HFFc6 (cell line): ENCODE results near the gene IL2RG. TPM values are rescaled to one million over a fixed set of nuclear protein-coding genes. Genes with fewer than 3 reads are reported as not detected.

Experiments used
- DNase-seq: peaks from one replicate; pipeline ENCODE4 v3.0.0-alpha.2; 2018
- H3K27ac Mint-ChIP-seq: 2 replicates; pipeline ENCODE4 v1.8.0; 2020; ENCODE audit warnings: mild to moderate bottlenecking, mixed read lengths
- H3K27me3 Mint-ChIP-seq: 2 replicates; pipeline ENCODE4 v1.8.0; 2021; ENCODE audit warnings: mild to moderate bottlenecking, moderate library complexity, mixed read lengths; ENCODE audit not compliant: insufficient read depth
- H3K36me3 Mint-ChIP-seq: 2 replicates; pipeline ENCODE4 v1.8.0; 2021; ENCODE audit warnings: low read depth, mixed read lengths
- H3K4me1 Mint-ChIP-seq: 2 replicates; pipeline ENCODE4 v1.8.0; 2020; ENCODE audit warnings: low read depth, mixed read lengths
- H3K4me3 Mint-ChIP-seq: 2 replicates; pipeline ENCODE4 v1.8.0; 2020; ENCODE audit warnings: mild to moderate bottlenecking, moderate library complexity, mixed read lengths
- H3K9me3 Mint-ChIP-seq: 2 replicates; pipeline ENCODE4 v1.8.0; 2020; ENCODE audit warnings: mild to moderate bottlenecking, mixed read lengths
- CTCF ChIP-seq: fragments of 200-600 bp; sonication (generic); IDR thresholded peaks from 2 replicates; pipeline ENCODE4 v1.5.0; 2021; ENCODE audit warnings: antibody characterized with exemption, mild to moderate bottlenecking
- total RNA-seq, 6 experiments: library from RNA; stranded (reverse); fragmentation: NEBNext Ultra II Directional; extraction: Animal tissue kit (Norgen Biotek cat#: 25700); gene quantifications; 2 replicates in 1 of 6; 3 replicates in 5 of 6; pipeline ENCODE4 v1.2.3, GENCODE V29; 2021

IL2RG gene
- total RNA-seq, 6 experiments from 2014 or later, result 0.37 to 0.43 TPM; not detected in 4

- TF ChIP-seq CTCF, result no peak
- no peak overlapping the region for H3K27ac Mint-ChIP-seq
- H3K4me3 Mint-ChIP-seq, result peak overlapping the region; percentile 98
- DNase-seq, result no peak
- H3K4me1 Mint-ChIP-seq, result peaks cover 7% of the 10 kb centered on the region; the same call in 1 of the 2 replicates
- no peaks in the 10 kb centered on the region for H3K36me3 Mint-ChIP-seq
- H3K9me3 Mint-ChIP-seq, result no peaks in the 10 kb centered on the region
- H3K27me3 Mint-ChIP-seq, result no peaks in the 10 kb centered on the region; the same call in 1 of the 2 replicates
These were observed 14.7 kb downstream of the IL2RG start for GRCh38 chrX:71096760-71097032.

GRCh38 chrX:71095981-71096759 is 15.2 kb downstream of the IL2RG start:
- peak overlapping the region; percentile 98 for H3K4me3 Mint-ChIP-seq
- no peak for TF ChIP-seq CTCF
- H3K27me3 Mint-ChIP-seq, result no peaks in the 10 kb centered on the region; the same call in 1 of the 2 replicates
- H3K4me1 Mint-ChIP-seq, result peaks cover 7% of the 10 kb centered on the region; the same call in 1 of the 2 replicates
- no peaks in the 10 kb centered on the region for H3K36me3 Mint-ChIP-seq
- H3K9me3 Mint-ChIP-seq, result no peaks in the 10 kb centered on the region
- DNase-seq, result no peak
- H3K27ac Mint-ChIP-seq, result peak overlapping the region; percentile 55

GRCh38 chrX:71095555-71095980 is 15.8 kb downstream of the IL2RG start, which contains the start of gene FOXO4:
FOXO4 (plus strand) TSS chrX:71095851; CDS start chrX:71096529, 678 bp downstream.
- Mint-ChIP-seq H3K27me3 (no peaks in the 10 kb centered on the region; the same call in 1 of the 2 replicates), H3K4me3 (peak within 1 kb of the TSS; percentile 98)
- peak; percentile 71 for DNase-seq

GRCh38 chrX:71095033-71095432 is 16.3 kb downstream of the IL2RG start:
- DNase-seq, result no peak
- H3K27me3 Mint-ChIP-seq, result no peaks in the 10 kb centered on the region; the same call in 1 of the 2 replicates
- peak overlapping the region; percentile 98 for H3K4me3 Mint-ChIP-seq
- H3K36me3 Mint-ChIP-seq, result no peaks in the 10 kb centered on the region
- TF ChIP-seq CTCF, result no peak
- peaks cover 7% of the 10 kb centered on the region; the same call in 1 of the 2 replicates for H3K4me1 Mint-ChIP-seq
- H3K9me3 Mint-ChIP-seq, result no peaks in the 10 kb centered on the region
- H3K27ac Mint-ChIP-seq, result no peak overlapping the region

More at GRCh38 chrX:71095555-71095980, 15.8 kb downstream of the IL2RG start, which contains the start of gene FOXO4:
- Mint-ChIP-seq H3K9me3 (no peaks in the 10 kb centered on the region), H3K36me3 (no peaks in the 10 kb centered on the region), H3K4me1 (peaks cover 7% of the 10 kb centered on the region; the same call in 1 of the 2 replicates), H3K27ac (peak within 1 kb of the TSS; percentile 75)
- no peak for TF ChIP-seq CTCF

GRCh38 chrX:71091263-71091662 is 20.1 kb downstream of the IL2RG start:
- Mint-ChIP-seq H3K36me3 (no peaks in the 10 kb centered on the region), H3K27ac (no peak overlapping the region), H3K9me3 (no peaks in the 10 kb centered on the region), H3K4me3 (no peak overlapping the region), H3K27me3 (no peaks in the 10 kb centered on the region; the same call in none of the 2 replicates), H3K4me1 (peaks cover 7% of the 10 kb centered on the region; the same call in 1 of the 2 replicates)
- DNase-seq, result no peak
- TF ChIP-seq CTCF, result no peak
